SK-N-SH (cell line): ENCODE results near the gene IQCN.

Experiments
- CTCF ChIP-seq: fragments of 200-600 bp; sonication (generic); IDR thresholded peaks from 2 replicates; pipeline ENCODE4 v1.6.1; 2017; ENCODE audit warnings: antibody characterized with exemption, mild to moderate bottlenecking, moderate library complexity
- EZH2phosphoT487 ChIP-seq: fragments of 200-600 bp; sonication (generic); IDR thresholded peaks from 2 replicates; pipeline ENCODE4 v1.6.1; 2017; ENCODE audit warnings: low read depth, mixed run types, mild to moderate bottlenecking, antibody characterized with exemption, moderate library complexity, borderline replicate concordance

GRCh38 chr19:18220632-18221275 is 53.5 kb downstream of the IQCN start:
- no peak for TF ChIP-seq EZH2phosphoT487
- TF ChIP-seq CTCF, result no peak
